Superior temporal gyrus (tissue), 1 donor: ENCODE data around the gene ZBTB46.
A peak's percentile ranks its signal among the peaks of the same experiment; 100 is the strongest.
"Not testable (repeated sequence)": the region's sequence is repeated elsewhere in the genome, so short reads cannot be mapped to it uniquely, and the experiment has no call there.

Source experiments
- DNase-seq: peaks from one replicate; pipeline ENCODE4 v3.0.0-alpha.2; 2016; ENCODE audit errors: extremely low spot score

ZBTB46 gene

DNA sequence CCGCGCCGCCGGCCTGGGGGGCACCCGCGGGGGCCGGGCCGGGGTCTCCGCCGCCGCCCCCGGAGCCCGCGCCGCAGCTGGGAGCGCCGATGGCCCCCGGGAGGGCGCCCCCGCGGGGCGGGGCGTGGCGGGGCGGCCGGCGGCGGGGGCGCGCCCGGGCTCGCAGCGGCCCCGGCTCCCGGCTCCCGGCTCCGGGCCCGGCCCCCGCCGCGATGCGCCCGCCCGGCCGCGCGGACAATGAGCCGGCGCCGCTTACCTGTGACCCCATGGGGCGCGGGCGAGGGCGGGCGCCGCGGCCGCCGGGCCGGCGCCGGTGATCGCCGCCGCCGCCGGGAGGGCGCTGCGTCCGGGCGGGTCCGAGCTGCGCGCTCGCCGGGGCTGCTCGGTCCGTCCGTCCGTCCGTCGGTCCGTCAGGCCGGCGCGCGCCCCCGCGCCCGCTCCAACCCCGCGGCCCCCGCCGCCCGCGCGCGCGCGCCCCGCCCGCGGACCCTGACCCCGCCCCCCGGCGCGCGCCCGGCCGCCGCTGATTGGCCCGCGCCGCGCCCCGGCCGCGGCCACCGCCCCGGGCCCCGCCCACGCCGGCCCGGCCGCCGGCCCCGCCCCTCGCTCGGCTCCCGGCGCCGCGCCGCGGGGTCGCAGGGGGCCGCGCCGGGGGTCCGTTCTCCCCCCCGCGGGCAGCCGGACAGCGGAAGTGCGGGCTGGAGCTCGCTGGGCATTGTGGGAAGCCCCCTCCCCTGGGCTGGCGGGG, at the start of gene ZBTB46:
TSS of gene ZBTB46 (minus strand) at position 424 of the 748 bp plus-strand sequence. CDS start 40,507 bp downstream, outside the sequence.
- DNase-seq: no peak

- no peak for DNase-seq
Observed at GRCh38 chr20:63878899-63879663, 48.0 kb upstream of the ZBTB46 start.

GRCh38 chr20:63877755-63878470, 46.8 kb upstream of the ZBTB46 start:
- no peak for DNase-seq

- no peak for DNase-seq
Observed at GRCh38 chr20:63876489-63877036, 45.5 kb upstream of the ZBTB46 start.

DNA sequence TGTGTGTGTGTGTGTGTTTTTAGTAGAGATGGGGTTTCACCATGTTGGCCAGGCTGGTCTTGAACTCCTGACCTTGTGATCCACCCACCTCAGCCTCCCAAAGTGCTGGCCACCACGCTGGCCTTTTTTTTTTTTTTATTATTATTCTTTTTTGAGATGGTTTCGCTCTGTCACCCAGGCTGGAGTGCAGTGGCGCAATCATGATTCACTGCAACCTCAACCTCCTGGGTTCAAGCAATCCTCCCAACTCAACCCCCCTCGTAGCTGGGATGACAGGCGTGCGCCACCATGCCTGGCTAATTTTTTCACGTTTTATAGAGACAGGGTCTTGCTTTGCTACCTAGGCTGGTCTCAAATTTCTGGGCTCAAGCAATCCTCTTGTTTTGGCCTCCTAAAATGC, 43.2 kb upstream of the ZBTB46 start:
- not testable (repeated sequence) for DNase-seq

GRCh38 chr20:63873477-63873971, 42.5 kb upstream of the ZBTB46 start:
- peak; percentile 14 for DNase-seq

- DNase-seq: no peak
Observed at GRCh38 chr20:63868264-63868663, 37.2 kb upstream of the ZBTB46 start.

DNA sequence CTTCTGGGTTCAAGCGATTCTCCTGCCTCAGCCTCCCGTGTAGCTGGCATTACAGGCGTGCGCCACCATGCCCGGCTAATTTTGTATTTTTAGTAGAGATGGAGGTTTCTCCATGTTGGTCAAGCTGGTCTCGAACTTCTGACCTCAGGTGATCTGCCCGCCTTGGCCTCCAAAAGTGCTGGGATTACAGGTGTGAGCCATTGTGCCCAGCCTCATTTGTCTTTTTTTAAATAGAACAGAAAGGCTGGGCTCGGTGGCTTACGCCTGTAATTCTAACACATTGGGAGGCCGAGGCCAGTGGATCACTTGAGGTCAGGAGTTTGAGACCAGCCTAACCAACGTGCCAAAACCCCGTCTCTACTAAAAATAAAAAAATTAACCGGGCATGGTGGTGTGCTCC, 36.0 kb upstream of the ZBTB46 start:
- DNase-seq: not testable (repeated sequence)

GRCh38 chr20:63864978-63865640, 34.0 kb upstream of the ZBTB46 start, which contains the start of gene TPD52L2:
TPD52L2 (plus strand) TSS chr20:63865270; CDS start chr20:63865366, 96 bp downstream.
- peak; percentile 98 for DNase-seq

GRCh38 chr20:63864545-63864977, 33.5 kb upstream of the ZBTB46 start:
- DNase-seq: no peak

- DNase-seq: peak; percentile 66
Observed at GRCh38 chr20:63863798-63864544, 32.9 kb upstream of the ZBTB46 start.

- no peak for DNase-seq
Observed at GRCh38 chr20:63863021-63863797, 32.1 kb upstream of the ZBTB46 start.

DNA sequence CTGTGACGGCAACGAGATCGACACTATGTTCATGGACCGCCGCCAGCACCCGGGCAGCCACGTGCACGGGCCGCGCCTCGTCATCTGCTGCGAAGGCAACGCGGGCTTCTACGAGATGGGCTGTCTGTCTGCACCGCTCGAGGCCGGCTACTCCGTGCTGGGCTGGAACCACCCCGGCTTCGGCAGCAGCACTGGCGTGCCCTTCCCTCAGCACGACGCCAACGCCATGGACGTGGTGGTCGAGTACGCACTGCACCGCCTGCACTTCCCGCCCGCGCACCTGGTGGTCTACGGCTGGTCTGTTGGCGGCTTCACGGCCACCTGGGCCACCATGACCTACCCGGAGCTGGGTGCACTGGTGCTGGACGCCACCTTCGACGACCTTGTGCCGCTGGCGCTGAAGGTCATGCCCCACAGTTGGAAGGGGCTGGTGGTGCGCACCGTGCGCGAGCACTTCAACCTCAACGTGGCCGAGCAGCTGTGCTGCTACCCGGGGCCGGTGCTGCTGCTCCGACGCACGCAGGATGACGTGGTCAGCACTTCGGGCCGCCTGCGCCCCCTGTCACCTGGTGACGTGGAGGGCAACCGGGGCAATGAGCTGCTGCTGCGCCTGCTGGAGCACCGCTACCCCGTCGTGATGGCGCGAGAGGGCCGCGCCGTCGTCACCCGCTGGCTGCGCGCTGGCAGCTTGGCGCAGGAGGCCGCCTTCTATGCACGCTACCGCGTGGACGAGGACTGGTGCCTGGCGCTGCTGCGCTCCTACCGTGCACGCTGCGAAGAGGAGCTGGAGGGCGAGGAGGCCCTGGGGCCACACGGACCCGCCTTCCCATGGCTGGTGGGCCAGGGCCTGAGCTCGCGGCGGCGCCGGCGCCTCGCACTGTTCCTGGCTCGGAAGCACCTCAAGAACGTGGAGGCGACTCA, 31.2 kb upstream of the ZBTB46 start:
- no peak for DNase-seq

DNA sequence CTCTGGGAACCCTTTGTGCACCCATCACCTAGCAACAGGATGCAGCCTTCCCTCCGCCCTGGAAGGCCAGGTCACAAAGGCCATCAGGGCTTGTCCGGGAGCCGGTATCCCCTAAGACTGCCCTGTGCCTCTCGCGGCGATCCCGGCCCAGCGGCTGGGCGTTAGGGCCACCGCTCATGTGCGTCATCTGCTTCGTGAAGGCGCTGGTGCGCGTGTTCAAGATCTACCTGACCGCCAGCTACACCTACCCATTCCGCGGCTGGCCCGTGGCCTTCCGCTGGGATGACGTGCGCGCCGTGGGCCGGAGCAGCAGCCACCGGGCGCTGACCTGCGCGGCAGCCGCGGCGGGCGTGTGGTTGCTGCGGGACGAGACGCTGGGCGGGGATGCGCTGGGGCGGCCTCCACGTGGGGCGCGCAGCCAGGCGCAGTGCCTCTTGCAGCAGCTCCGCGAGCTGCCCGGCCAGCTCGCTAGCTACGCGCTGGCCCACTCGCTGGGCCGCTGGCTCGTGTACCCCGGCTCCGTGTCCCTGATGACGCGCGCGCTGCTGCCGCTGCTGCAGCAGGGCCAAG, 30.4 kb upstream of the ZBTB46 start, which contains the start of gene ABHD16B:
TSS of gene ABHD16B (plus strand) at position 134 of the 570 bp plus-strand sequence. CDS start at position 177, 43 bp downstream.
- no peak for DNase-seq

GRCh38 chr20:63860325-63861051, 29.4 kb upstream of the ZBTB46 start:
- DNase-seq: no peak

GRCh38 chr20:63859166-63859699, 28.2 kb upstream of the ZBTB46 start:
- DNase-seq: no peak
